Gastroesophageal sphincter (tissue), 3 donors: Measurements from ENCODE around the gene ROBO1.

Experiments
- CTCF ChIP-seq, 4 experiments: fragments of 200-600 bp in 2 of 4; fragments of 450-650 bp in 2 of 4; sonication (generic) in 1 of 4; IDR thresholded peaks; one replicate each; pipeline ENCODE4 v1.5.1; 2017 to 2019; ENCODE audit warnings: antibody characterized with exemption in 4 of 4, mild to moderate bottlenecking in 2 of 4, moderate library complexity in 2 of 4
- POLR2A ChIP-seq, 2 donors: fragments of 450-650 bp; IDR thresholded peaks; one replicate each; pipeline ENCODE4 v1.6.1; 2017; ENCODE audit warnings: antibody characterized with exemption in 2 of 2, mild to moderate bottlenecking in 2 of 2, moderate library complexity in 1 of 2
- POLR2AphosphoS5 ChIP-seq: sonication (generic); formaldehyde crosslinking; IDR thresholded peaks from one replicate; pipeline ENCODE4 v1.6.1; 2017; ENCODE audit warnings: antibody characterized with exemption

- no peak for TF ChIP-seq CTCF (IDR thresholded peaks at IDR 0.05)
- no peak for TF ChIP-seq POLR2A (IDR thresholded peaks at IDR 0.05)
- TF ChIP-seq POLR2AphosphoS5: no peak
These were observed 949.4 kb downstream of the ROBO1 start for GRCh38 chr3:78818161-78818985.
